DND-41 (cell line): ENCODE results near the gene LCE1F.

Source experiments
- EZH2 ChIP-seq: IDR thresholded peaks from 3 replicates; pipeline ENCODE4 v1.6.1; 2012; ENCODE audit warnings: borderline replicate concordance, low read depth, mild to moderate bottlenecking, moderate library complexity, low read length, inconsistent platforms; ENCODE audit not compliant: severe bottlenecking
- TF ChIP-seq, protein P1 (sequence below): IDR thresholded peaks from 2 replicates; pipeline ENCODE4 v1.5.1; 2012; ENCODE audit warnings: borderline replicate concordance, low read length, moderate library complexity, mild to moderate bottlenecking; ENCODE audit not compliant: poor library complexity, severe bottlenecking; ENCODE audit errors: extremely low read depth

DNA sequence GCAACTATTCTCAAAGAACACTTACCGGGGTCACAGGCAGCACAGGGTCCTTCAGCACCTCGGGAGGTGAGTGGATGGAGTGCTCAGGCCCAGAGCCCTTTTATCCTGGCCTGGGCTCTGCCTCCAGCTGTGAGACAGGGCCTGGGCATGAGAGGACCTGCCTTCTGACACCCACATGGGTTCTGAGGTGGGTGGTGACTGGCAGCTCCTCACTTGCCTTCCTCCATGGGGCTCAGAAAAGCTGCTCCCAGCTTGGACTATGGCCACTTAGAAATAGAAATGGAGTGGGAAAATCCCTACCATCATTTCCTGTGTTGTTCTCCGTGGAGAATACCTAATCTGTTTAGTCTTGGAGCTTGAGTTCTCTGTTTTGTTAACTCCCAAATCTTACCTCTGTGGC lies 31.6 kb downstream of the LCE1F start, which contains the start of gene LCE1C:
- TF ChIP-seq, protein P1, sequence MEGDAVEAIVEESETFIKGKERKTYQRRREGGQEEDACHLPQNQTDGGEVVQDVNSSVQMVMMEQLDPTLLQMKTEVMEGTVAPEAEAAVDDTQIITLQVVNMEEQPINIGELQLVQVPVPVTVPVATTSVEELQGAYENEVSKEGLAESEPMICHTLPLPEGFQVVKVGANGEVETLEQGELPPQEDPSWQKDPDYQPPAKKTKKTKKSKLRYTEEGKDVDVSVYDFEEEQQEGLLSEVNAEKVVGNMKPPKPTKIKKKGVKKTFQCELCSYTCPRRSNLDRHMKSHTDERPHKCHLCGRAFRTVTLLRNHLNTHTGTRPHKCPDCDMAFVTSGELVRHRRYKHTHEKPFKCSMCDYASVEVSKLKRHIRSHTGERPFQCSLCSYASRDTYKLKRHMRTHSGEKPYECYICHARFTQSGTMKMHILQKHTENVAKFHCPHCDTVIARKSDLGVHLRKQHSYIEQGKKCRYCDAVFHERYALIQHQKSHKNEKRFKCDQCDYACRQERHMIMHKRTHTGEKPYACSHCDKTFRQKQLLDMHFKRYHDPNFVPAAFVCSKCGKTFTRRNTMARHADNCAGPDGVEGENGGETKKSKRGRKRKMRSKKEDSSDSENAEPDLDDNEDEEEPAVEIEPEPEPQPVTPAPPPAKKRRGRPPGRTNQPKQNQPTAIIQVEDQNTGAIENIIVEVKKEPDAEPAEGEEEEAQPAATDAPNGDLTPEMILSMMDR = no peak
- no peak for TF ChIP-seq EZH2
